B cell (primary cell): ENCODE measurements around the gene CD38. TPM values are rescaled to one million over a fixed set of nuclear protein-coding genes. Genes with fewer than 3 reads are reported as not detected.

Source experiments
- ATAC-seq: fragments of 200-7000 bp; cut with Tn5 transposase; one replicate; pipeline ENCODE4 v1.10.0; 2021; ENCODE audit warnings: low read depth, mild to moderate bottlenecking, moderate number of reproducible peaks, moderate library complexity
- CTCF ChIA-PET: fragments of 350-600 bp; sonication (Branson Sonifier 250); formaldehyde crosslinking; loops from one replicate; lab custom pipeline; 2021; ENCODE audit warnings: antibody characterized with exemption, inconsistent platforms; lab: Charles Lee
- POLR2A ChIA-PET: fragments of 350-600 bp; sonication (Branson Sonifier 250); formaldehyde crosslinking; loops from one replicate; lab custom pipeline; 2021; ENCODE audit warnings: antibody characterized with exemption; lab: Charles Lee
- DNase-seq: peaks from one replicate; pipeline ENCODE4 v3.0.0; 2013
- H2AFZ ChIP-seq: 2 replicates; pipeline ENCODE4 v1.6.1; 2012; ENCODE audit warnings: mild to moderate bottlenecking, low read depth, low read length; ENCODE audit not compliant: insufficient read depth, poor library complexity, severe bottlenecking
- H3K27ac ChIP-seq, 2 donors: 1 replicate in 1 of 2; 2 replicates in 1 of 2; pipeline ENCODE4 v1.5.1; 2012 to 2013; ENCODE audit warnings: low read length in 2 of 2, mild to moderate bottlenecking in 2 of 2, moderate library complexity in 1 of 2
- H3K27me3 ChIP-seq, 4 experiments: fragments of 200-600 bp in 1 of 4; sonication (generic) in 1 of 4; replicated peaks in 1 of 4; 1 replicate in 2 of 4; 2 replicates in 2 of 4; pipeline versions ENCODE4 v1.6.1 to v1.7.0; 2013 to 2016; ENCODE audit warnings: low read length in 3 of 4, mild to moderate bottlenecking in 2 of 4, mixed read lengths in 1 of 4, moderate library complexity in 1 of 4; ENCODE audit not compliant: insufficient read depth in 4 of 4, control insufficient read depth in 3 of 4; ENCODE audit errors: control extremely low read depth in 1 of 4
- H3K36me3 ChIP-seq, 2 experiments: replicated peaks in 1 of 2; 1 replicate in 1 of 2; 2 replicates in 1 of 2; pipeline versions ENCODE4 v1.6.1 to v1.7.1; 2013; ENCODE audit warnings: low read length in 1 of 2; ENCODE audit not compliant: insufficient read depth in 2 of 2, control insufficient read depth in 1 of 2; ENCODE audit errors: control extremely low read depth in 1 of 2, extremely low read depth in 1 of 2
- H3K4me1 ChIP-seq, 2 donors: fragments of 200-600 bp in 1 of 2; sonication (generic) in 1 of 2; 1 replicate in 1 of 2; 2 replicates in 1 of 2; pipeline versions ENCODE4 v1.5.1 to v1.6.1; 2013 to 2017; ENCODE audit warnings: low read length in 2 of 2; ENCODE audit not compliant: control insufficient read depth in 2 of 2, insufficient read depth in 2 of 2
- H3K4me2 ChIP-seq: replicated peaks from 2 replicates; pipeline ENCODE3; 2012; ENCODE audit warnings: mild to moderate bottlenecking, low read depth, low read length; ENCODE audit not compliant: poor library complexity, severe bottlenecking
- H3K4me3 ChIP-seq, 5 experiments: fragments of 200-600 bp in 1 of 5; sonication (generic) in 1 of 5; 1 replicate in 3 of 5; 2 replicates in 2 of 5; pipeline versions ENCODE4 v1.5.1 to v1.7.0; 2011 to 2016; ENCODE audit warnings: low read length in 4 of 5, mild to moderate bottlenecking in 4 of 5, low read depth in 2 of 5, control low read depth in 1 of 5, moderate library complexity in 1 of 5; ENCODE audit not compliant: insufficient read depth in 1 of 5; ENCODE audit errors: control extremely low read depth in 1 of 5, extremely low read depth in 1 of 5
- H3K79me2 ChIP-seq: fragments of 200-600 bp; sonication (generic); one replicate; pipeline ENCODE4 v1.6.0; 2016; ENCODE audit warnings: low read length; ENCODE audit not compliant: control insufficient read depth, insufficient read depth
- H3K9ac ChIP-seq: fragments of 200-600 bp; sonication (generic); 2 replicates; pipeline ENCODE4 v1.6.1; 2017; ENCODE audit warnings: mild to moderate bottlenecking, low read length, moderate library complexity
- H3K9me3 ChIP-seq, 3 donors: one replicate each; pipeline versions ENCODE4 v1.6.1 to v1.7.1; 2013; ENCODE audit warnings: low read length in 2 of 3; ENCODE audit not compliant: control insufficient read depth in 2 of 3, insufficient read depth in 1 of 3; ENCODE audit errors: control extremely low read depth in 1 of 3
- H4K20me1 ChIP-seq: 2 replicates; pipeline ENCODE4 v1.6.0; 2012; ENCODE audit warnings: mild to moderate bottlenecking, low read length; ENCODE audit not compliant: insufficient read depth, control insufficient read depth, poor library complexity, severe bottlenecking
- H3K27ac Mint-ChIP-seq: one replicate; pipeline ENCODE4 v1.8.0; 2021; ENCODE audit warnings: mixed read lengths
- H3K27me3 Mint-ChIP-seq: one replicate; pipeline ENCODE4 v1.8.0; 2021; ENCODE audit warnings: mixed read lengths
- H3K4me1 Mint-ChIP-seq: one replicate; pipeline ENCODE4 v1.8.0; 2021; ENCODE audit warnings: mixed read lengths
- H3K4me3 Mint-ChIP-seq: one replicate; pipeline ENCODE4 v1.8.0; 2021; ENCODE audit warnings: mixed read lengths
- H3K9me3 Mint-ChIP-seq: one replicate; pipeline ENCODE4 v1.8.0; 2022; ENCODE audit warnings: mixed read lengths; ENCODE audit not compliant: insufficient read depth
- EZH2 ChIP-seq: IDR thresholded peaks from 2 replicates; pipeline ENCODE4 v1.6.1; 2012; ENCODE audit warnings: borderline replicate concordance, low read depth, mild to moderate bottlenecking, moderate library complexity, low read length; ENCODE audit not compliant: insufficient read depth, poor library complexity, severe bottlenecking
- WGBS: methylation state at CpG from one replicate; pipeline ENCODE4 v1.1.5; 2013; ENCODE audit warnings: missing lambda C conversion rate; ENCODE audit not compliant: insufficient coverage; 5-methylcytosine and 5-hydroxymethylcytosine counted together
- intact Hi-C: fragments of 100-400 bp; cut with micrococcal nuclease; formaldehyde crosslinking; loops from one replicate; pipeline ENCODE4 v1.10.0; 2022
- polyA plus RNA-seq: library from polyadenylated mRNA; depleted of rRNA; stranded (reverse); fragments of >200 nt; gene quantifications from 2 replicates; pipeline ENCODE4 v1.2.3, GENCODE V29; 2012
- total RNA-seq, 2 donors: library from RNA; stranded (reverse); fragments of 120-200 nt in 1 of 2; gene quantifications; 1 replicate in 1 of 2; 2 replicates in 1 of 2; pipeline versions ENCODE4 v1.2.3 to v1.2.4, GENCODE V29; 2013 to 2022
- TF ChIP-seq, protein P1 (sequence below): fragments of 200-600 bp; IDR thresholded peaks from one replicate; pipeline ENCODE4 v1.8.0; 2022; ENCODE audit warnings: antibody characterized with exemption, mild to moderate bottlenecking

CD38 gene
- total and polyA plus RNA-seq, 2 donors (not counting 1 experiment from before 2014, with no cell fraction given) = 10.1 to 12.9 TPM

DNA sequence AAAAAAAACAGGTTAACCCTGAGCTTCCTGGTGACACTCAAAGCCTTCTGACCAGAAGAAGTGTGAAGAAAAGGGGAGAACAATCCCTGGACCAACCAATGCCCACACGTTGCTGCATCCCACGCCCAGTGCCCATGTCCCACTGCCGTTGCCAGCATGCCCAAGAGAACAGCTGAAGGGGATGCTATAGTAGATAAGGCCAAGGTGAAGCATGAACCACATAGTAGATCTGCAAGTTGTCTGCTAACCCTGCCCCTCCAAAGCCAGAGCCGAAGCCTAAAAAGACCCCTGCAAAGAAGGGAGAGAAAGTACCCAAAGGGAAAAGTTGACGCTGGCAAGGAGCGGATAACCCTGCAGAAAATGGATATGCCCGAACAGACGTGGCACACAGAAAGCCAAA is 11.3 kb upstream of the CD38 start:
- Histone ChIP-seq H3K9me3 (peaks cover 0 to 1% (median 0%) of the 10 kb centered on the region in 3 donors), H3K36me3 (no peaks in the 10 kb centered on the region), H3K4me2 (peak overlapping the region; percentile 31), H3K27ac (no peak overlapping the region), H2AFZ (no peak overlapping the region), H3K9ac (no peak overlapping the region), H3K79me2 (no peaks in the 10 kb centered on the region), H4K20me1 (no peaks in the 10 kb centered on the region), H3K4me3 (no peak overlapping the region), H3K27me3 (no peaks in the 10 kb centered on the region), H3K4me1 (peaks cover 17 to 21% of the 10 kb centered on the region in 2 donors)
- H3K4me1 Mint-ChIP-seq = peaks cover 19% of the 10 kb centered on the region
- H3K27ac Mint-ChIP-seq = no peak overlapping the region
- no peak for DNase-seq
- ChIA-PET POLR2A (no interaction called here), CTCF (interaction anchor here (0.6 to 2.2 kb wide), 3 partner anchors 10 to 156 kb away, joined by 3 to 9 read pairs (median 4); no protein-coding TSS in a partner anchor)
- intact Hi-C loops = no loop called here
- 93% methylated on average over 5 of the region's 8 CpGs for WGBS
- no peaks in the 10 kb centered on the region for H3K27me3 Mint-ChIP-seq
- no peak overlapping the region for H3K4me3 Mint-ChIP-seq
- no peaks in the 10 kb centered on the region for H3K9me3 Mint-ChIP-seq
- no peak for ATAC-seq
- no peak for TF ChIP-seq EZH2

GRCh38 chr4:15769202-15769601 is 8.9 kb upstream of the CD38 start:
- DNase-seq (no peak), ATAC-seq (no peak)
- Histone ChIP-seq H3K36me3 (no peaks in the 10 kb centered on the region), H3K27me3 (no peaks in the 10 kb centered on the region), H3K9ac (no peak overlapping the region), H3K79me2 (no peaks in the 10 kb centered on the region), H4K20me1 (no peaks in the 10 kb centered on the region), H3K4me1 (peaks cover 17 to 21% of the 10 kb centered on the region in 2 donors), H3K4me2 (no peak overlapping the region), H3K9me3 (no peaks in the 10 kb centered on the region), H2AFZ (no peak overlapping the region), H3K4me3 (no peak overlapping the region), H3K27ac (no peak overlapping the region)
- no peaks in the 10 kb centered on the region for H3K27me3 Mint-ChIP-seq
- no peak overlapping the region for H3K27ac Mint-ChIP-seq
- ChIA-PET CTCF (interaction anchor here (0.7 kb wide), 1 partner anchor 45 kb away, joined by 3 read pairs; no protein-coding TSS in a partner anchor), POLR2A (no interaction called here)
- H3K4me1 Mint-ChIP-seq = peaks cover 19% of the 10 kb centered on the region
- intact Hi-C loops = no loop called here
- TF ChIP-seq, protein P1, sequence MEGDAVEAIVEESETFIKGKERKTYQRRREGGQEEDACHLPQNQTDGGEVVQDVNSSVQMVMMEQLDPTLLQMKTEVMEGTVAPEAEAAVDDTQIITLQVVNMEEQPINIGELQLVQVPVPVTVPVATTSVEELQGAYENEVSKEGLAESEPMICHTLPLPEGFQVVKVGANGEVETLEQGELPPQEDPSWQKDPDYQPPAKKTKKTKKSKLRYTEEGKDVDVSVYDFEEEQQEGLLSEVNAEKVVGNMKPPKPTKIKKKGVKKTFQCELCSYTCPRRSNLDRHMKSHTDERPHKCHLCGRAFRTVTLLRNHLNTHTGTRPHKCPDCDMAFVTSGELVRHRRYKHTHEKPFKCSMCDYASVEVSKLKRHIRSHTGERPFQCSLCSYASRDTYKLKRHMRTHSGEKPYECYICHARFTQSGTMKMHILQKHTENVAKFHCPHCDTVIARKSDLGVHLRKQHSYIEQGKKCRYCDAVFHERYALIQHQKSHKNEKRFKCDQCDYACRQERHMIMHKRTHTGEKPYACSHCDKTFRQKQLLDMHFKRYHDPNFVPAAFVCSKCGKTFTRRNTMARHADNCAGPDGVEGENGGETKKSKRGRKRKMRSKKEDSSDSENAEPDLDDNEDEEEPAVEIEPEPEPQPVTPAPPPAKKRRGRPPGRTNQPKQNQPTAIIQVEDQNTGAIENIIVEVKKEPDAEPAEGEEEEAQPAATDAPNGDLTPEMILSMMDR = no peak
- no peak for TF ChIP-seq EZH2
- H3K4me3 Mint-ChIP-seq = no peak overlapping the region
- 100% methylated on average over 2 of the region's 2 CpGs for WGBS
- H3K9me3 Mint-ChIP-seq = no peaks in the 10 kb centered on the region
